Tibial nerve (tissue), 4 donors: Measurements from ENCODE around the gene ABCA10.

Source experiments
- CTCF ChIP-seq, 5 experiments: fragments of 200-600 bp in 3 of 5; fragments of 450-650 bp in 2 of 5; sonication (generic) in 3 of 5; IDR thresholded peaks; one replicate each; pipeline ENCODE4 v1.5.1; 2016 to 2019; ENCODE audit warnings: antibody characterized with exemption in 5 of 5, mild to moderate bottlenecking in 3 of 5, moderate library complexity in 2 of 5
- EP300 ChIP-seq, 2 donors: sonication (generic); formaldehyde crosslinking; IDR thresholded peaks; one replicate each; pipeline ENCODE4 v1.6.1; 2017; ENCODE audit warnings: antibody characterized with exemption in 2 of 2, mild to moderate bottlenecking in 1 of 2

- TF ChIP-seq EP300 (IDR thresholded peaks at IDR 0.05) (no peak), CTCF (IDR thresholded peaks at IDR 0.05) (no peak)
Measured at GRCh38 chr17:69232650-69233049, 4.0 kb upstream of the ABCA10 start.
